ENCODE data around the gene HOXB5. TPM values are rescaled to one million over a fixed set of nuclear protein-coding genes. Genes with fewer than 3 reads are reported as not detected.

The HOXB5 gene
- total RNA-seq, 1 donor from 2014 or later: not detected

GRCh38 chr17:48568499-48569239, 24.9 kb downstream of the HOXB5 start:
- Histone ChIP-seq H3K4me2 (ENCODE audit: low read length) (peak overlapping the region; percentile 86), H2AFZ (ENCODE audit: low read depth, low read length) (no peak overlapping the region), H3K9me3 (ENCODE audit: insufficient read depth, low read depth, low read length) (no peaks in the 10 kb centered on the region), H3K27ac (ENCODE audit: low read depth, low read length) (peak overlapping the region; percentile 52), H3K36me3 (ENCODE audit: insufficient read depth, low read length) (no peaks in the 10 kb centered on the region), H3K79me2 (ENCODE audit: insufficient read depth, low read length) (peaks cover 95% of the 10 kb centered on the region), H3K27me3 (ENCODE audit: insufficient read depth, low read length) (peaks cover 89% of the 10 kb centered on the region), H3K9ac (ENCODE audit: low read length) (peak overlapping the region; percentile 62), H3K4me1 (ENCODE audit: insufficient read depth, low read length) (peaks cover 21% of the 10 kb centered on the region), H3K4me3 (ENCODE audit: insufficient read depth, low read depth, low read length) (peak overlapping the region; percentile 35), H4K20me1 (ENCODE audit: insufficient read depth, low read length) (no peaks in the 10 kb centered on the region)
- TF ChIP-seq CTCF (IDR thresholded peaks at IDR 0.05; ENCODE audit: insufficient read depth, low read depth, low read length) (no peak), EZH2 (IDR thresholded peaks at IDR 0.05; ENCODE audit: insufficient read depth, low read length) (peak; percentile 81)
- Mint-ChIP-seq H3K27me3 (ENCODE audit: low read depth, unreplicated experiment) (peaks cover 3% of the 10 kb centered on the region), H3K4me1 (ENCODE audit: low read depth, unreplicated experiment) (no peaks in the 10 kb centered on the region), H3K27ac (ENCODE audit: unreplicated experiment) (peak overlapping the region; percentile 22), H3K36me3 (ENCODE audit: low read depth, unreplicated experiment) (no peaks in the 10 kb centered on the region), H3K9me3 (ENCODE audit: unreplicated experiment) (peaks cover 11% of the 10 kb centered on the region), H3K4me3 (ENCODE audit: unreplicated experiment) (no peak overlapping the region)
- DNase-seq (ENCODE audit: low read depth): no peak
- no peak for FAIRE-seq

GRCh38 chr17:48567646-48568354, 25.8 kb downstream of the HOXB5 start:
- Histone ChIP-seq H3K4me1 (ENCODE audit: insufficient read depth, low read length) (peaks cover 21% of the 10 kb centered on the region), H3K4me3 (ENCODE audit: insufficient read depth, low read depth, low read length) (no peak overlapping the region), H3K9ac (ENCODE audit: low read length) (peak overlapping the region; percentile 62), H4K20me1 (ENCODE audit: insufficient read depth, low read length) (no peaks in the 10 kb centered on the region), H3K4me2 (ENCODE audit: low read length) (peak overlapping the region; percentile 86), H3K9me3 (ENCODE audit: insufficient read depth, low read depth, low read length) (no peaks in the 10 kb centered on the region), H3K27ac (ENCODE audit: low read depth, low read length) (peak overlapping the region; percentile 30), H2AFZ (ENCODE audit: low read depth, low read length) (no peak overlapping the region), H3K79me2 (ENCODE audit: insufficient read depth, low read length) (peaks cover 95% of the 10 kb centered on the region), H3K27me3 (ENCODE audit: insufficient read depth, low read length) (peaks cover 89% of the 10 kb centered on the region), H3K36me3 (ENCODE audit: insufficient read depth, low read length) (no peaks in the 10 kb centered on the region)
- no peaks in the 10 kb centered on the region for H3K4me1 Mint-ChIP-seq (ENCODE audit: low read depth, unreplicated experiment)
- no peak for TF ChIP-seq EZH2 (IDR thresholded peaks at IDR 0.05; ENCODE audit: insufficient read depth, low read length)
- no peak for TF ChIP-seq CTCF (IDR thresholded peaks at IDR 0.05; ENCODE audit: insufficient read depth, low read depth, low read length)
- FAIRE-seq (no peak), DNase-seq (ENCODE audit: low read depth) (no peak)
- no peak overlapping the region for H3K27ac Mint-ChIP-seq (ENCODE audit: unreplicated experiment)
- peaks cover 11% of the 10 kb centered on the region for H3K27me3 Mint-ChIP-seq (ENCODE audit: low read depth, unreplicated experiment)
- no peak overlapping the region for H3K4me3 Mint-ChIP-seq (ENCODE audit: unreplicated experiment)
- peaks cover 12% of the 10 kb centered on the region for H3K9me3 Mint-ChIP-seq (ENCODE audit: unreplicated experiment)
- no peaks in the 10 kb centered on the region for H3K36me3 Mint-ChIP-seq (ENCODE audit: low read depth, unreplicated experiment)
